Hair follicle dermal papilla cell (primary cell): ENCODE measurements around the gene PDLIM5. TPM values are rescaled to one million over a fixed set of nuclear protein-coding genes. Genes with fewer than 3 reads are reported as not detected.

Experiments used
- total RNA-seq: library from RNA; depleted of rRNA; stranded (reverse); fragments of >200 nt; gene quantifications from 2 replicates; pipeline ENCODE4 v1.2.3, GENCODE V29; 2012

PDLIM5 gene, protein sequence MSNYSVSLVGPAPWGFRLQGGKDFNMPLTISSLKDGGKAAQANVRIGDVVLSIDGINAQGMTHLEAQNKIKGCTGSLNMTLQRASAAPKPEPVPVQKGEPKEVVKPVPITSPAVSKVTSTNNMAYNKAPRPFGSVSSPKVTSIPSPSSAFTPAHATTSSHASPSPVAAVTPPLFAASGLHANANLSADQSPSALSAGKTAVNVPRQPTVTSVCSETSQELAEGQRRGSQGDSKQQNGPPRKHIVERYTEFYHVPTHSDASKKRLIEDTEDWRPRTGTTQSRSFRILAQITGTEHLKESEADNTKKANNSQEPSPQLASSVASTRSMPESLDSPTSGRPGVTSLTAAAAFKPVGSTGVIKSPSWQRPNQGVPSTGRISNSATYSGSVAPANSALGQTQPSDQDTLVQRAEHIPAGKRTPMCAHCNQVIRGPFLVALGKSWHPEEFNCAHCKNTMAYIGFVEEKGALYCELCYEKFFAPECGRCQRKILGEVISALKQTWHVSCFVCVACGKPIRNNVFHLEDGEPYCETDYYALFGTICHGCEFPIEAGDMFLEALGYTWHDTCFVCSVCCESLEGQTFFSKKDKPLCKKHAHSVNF
- total RNA-seq: 91.4 and 93.5 TPM in 2 replicates

DNA sequence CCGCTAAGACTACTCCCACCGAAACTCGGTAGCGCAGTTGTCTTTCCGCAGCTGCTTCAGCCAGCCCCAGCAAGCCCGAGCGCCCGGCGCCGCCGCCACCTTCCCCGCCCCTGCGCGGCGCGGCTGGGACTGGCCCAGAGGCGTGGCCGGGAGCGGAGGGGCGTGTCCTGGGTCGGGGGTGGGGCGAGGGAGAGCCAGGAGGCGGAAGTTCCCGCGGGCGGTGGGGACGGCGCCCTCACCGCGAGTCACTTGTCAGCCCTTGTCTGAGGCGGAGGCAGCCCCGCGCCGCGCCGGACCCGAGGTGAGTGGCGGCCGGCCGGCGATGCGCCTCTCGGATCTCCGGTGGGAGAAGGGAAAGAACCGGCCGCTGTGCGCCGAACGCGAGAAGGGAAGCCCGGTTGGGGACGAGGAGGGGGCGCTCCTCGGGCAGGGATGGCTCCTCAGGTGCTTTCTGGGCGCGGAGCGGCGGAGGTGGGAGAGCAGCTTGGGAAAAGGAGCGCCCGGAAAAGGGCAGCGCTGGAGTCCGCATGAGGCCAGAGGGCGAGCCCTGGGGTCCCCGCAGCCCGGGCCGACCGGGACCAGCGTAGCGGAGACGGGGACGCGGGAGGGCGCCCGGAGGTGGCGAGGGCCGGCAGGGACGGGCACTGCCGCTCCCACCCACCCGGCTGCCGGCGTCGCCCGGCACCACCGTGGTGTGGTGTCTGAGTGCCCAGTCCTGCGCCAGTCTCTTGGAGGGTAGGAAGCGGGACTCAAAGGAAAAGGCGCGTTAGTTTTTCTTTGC is at the start of gene PDLIM5:
PDLIM5 (plus strand) TSS at position 248 of the 781 bp plus-strand sequence. CDS start 3,347 bp downstream, outside the sequence.

Other genes with a start within 250 kb of the PDLIM5 start
- 33.2 and 43.0 TPM in 2 replicates for gene SMARCAD1, start 244.1 kb upstream of the PDLIM5 start, total RNA-seq
- gene HPGDS, start 109.1 kb upstream of the PDLIM5 start, total RNA-seq: not detected in 2 replicates